SK-N-SH treated with all-trans-retinoic acid at 6 μM for 48 hours (cell line): ENCODE measurements around the gene CTBP2.

ENCODE experiments used
- ARNTL ChIP-seq: fragments of 450-650 bp; formaldehyde crosslinking; IDR thresholded peaks from 2 replicates; pipeline ENCODE4 v1.5.0; 2020; ENCODE audit warnings: low read depth, mild to moderate bottlenecking, moderate library complexity, borderline replicate concordance
- BACH2 ChIP-seq: fragments of 250-450 bp; sonication (Bioruptor Pico); IDR thresholded peaks from 2 replicates; pipeline ENCODE4 v1.9.0; 2021; ENCODE audit warnings: mild to moderate bottlenecking, borderline replicate concordance
- CSDC2 ChIP-seq: fragments of 250-450 bp; sonication (Bioruptor Pico); IDR thresholded peaks from 2 replicates; pipeline ENCODE4 v1.5.0; 2020; ENCODE audit warnings: mild to moderate bottlenecking, moderate library complexity
- ESRRG ChIP-seq: fragments of 250-450 bp; sonication (Bioruptor Pico); IDR thresholded peaks from 2 replicates; pipeline ENCODE4 v1.6.1; 2021; ENCODE audit warnings: mild to moderate bottlenecking
- ISL1 ChIP-seq: fragments of 250-450 bp; sonication (Bioruptor Pico); IDR thresholded peaks from 2 replicates; pipeline ENCODE4 v2.1.2; 2022; ENCODE audit warnings: mild to moderate bottlenecking, moderate library complexity
- OSR1 ChIP-seq: fragments of 250-450 bp; sonication (Bioruptor Pico); IDR thresholded peaks from 2 replicates; pipeline ENCODE4 v1.8.0; 2022; ENCODE audit warnings: moderate library complexity, mild to moderate bottlenecking, inconsistent platforms
- RARB ChIP-seq: fragments of 250-450 bp; sonication (Bioruptor Pico); IDR thresholded peaks from 2 replicates; pipeline ENCODE4 v1.8.0; 2021; ENCODE audit warnings: mild to moderate bottlenecking, moderate library complexity
- SNAI2 ChIP-seq: fragments of 250-450 bp; sonication (Bioruptor Pico); IDR thresholded peaks from 2 replicates; pipeline ENCODE4 v1.5.0; 2020; ENCODE audit warnings: mild to moderate bottlenecking, moderate library complexity
- TCF4 ChIP-seq: fragments of 250-450 bp; sonication (Bioruptor Pico); IDR thresholded peaks from 2 replicates; pipeline ENCODE4 v1.8.0; 2021; ENCODE audit warnings: mild to moderate bottlenecking, moderate library complexity, borderline replicate concordance
- ZNF70 ChIP-seq: fragments of 450-650 bp; formaldehyde crosslinking; IDR thresholded peaks from 2 replicates; pipeline ENCODE4 v1.5.0; 2020; ENCODE audit warnings: mild to moderate bottlenecking, moderate library complexity
- ZNF8 ChIP-seq: fragments of 450-650 bp; formaldehyde crosslinking; IDR thresholded peaks from 2 replicates; pipeline ENCODE4 v1.5.0; 2020; ENCODE audit warnings: mild to moderate bottlenecking, moderate library complexity
- TF ChIP-seq, protein P1 (sequence below): fragments of 250-450 bp; sonication (Bioruptor Pico); IDR thresholded peaks from 2 replicates; pipeline ENCODE4 v1.8.0; 2021; ENCODE audit warnings: low read depth, mild to moderate bottlenecking, moderate library complexity, borderline replicate concordance
- TF ChIP-seq, protein P2 (sequence below): fragments of 250-450 bp; sonication (Bioruptor Pico); IDR thresholded peaks from 2 replicates; pipeline ENCODE4 v1.5.1; 2020; ENCODE audit warnings: low read depth, mild to moderate bottlenecking, moderate library complexity
- TF ChIP-seq, protein P3 (sequence below): fragments of 250-450 bp; sonication (Bioruptor Pico); IDR thresholded peaks from 2 replicates; pipeline ENCODE4 v1.8.0; 2020; ENCODE audit warnings: mild to moderate bottlenecking, moderate library complexity, borderline replicate concordance

DNA sequence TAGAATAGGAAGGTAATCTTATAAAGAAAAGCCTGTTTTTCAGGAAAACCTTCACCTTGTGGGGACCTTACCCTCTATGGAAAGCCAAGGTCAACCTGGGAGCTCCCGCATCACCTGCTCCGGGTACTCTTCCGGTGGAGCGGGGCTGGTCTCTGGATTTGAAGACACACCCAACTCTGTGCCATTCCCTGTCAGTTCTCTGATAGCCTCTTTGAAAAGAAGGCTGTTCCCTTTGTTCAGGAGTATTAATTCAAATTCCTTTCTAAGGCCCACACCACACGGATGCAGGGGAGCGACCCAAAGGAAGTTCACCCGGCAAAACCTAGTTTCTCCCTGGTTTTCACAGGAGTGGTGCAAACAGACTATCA lies 10.7 kb downstream of the CTBP2 start:
- TF ChIP-seq, protein P1, sequence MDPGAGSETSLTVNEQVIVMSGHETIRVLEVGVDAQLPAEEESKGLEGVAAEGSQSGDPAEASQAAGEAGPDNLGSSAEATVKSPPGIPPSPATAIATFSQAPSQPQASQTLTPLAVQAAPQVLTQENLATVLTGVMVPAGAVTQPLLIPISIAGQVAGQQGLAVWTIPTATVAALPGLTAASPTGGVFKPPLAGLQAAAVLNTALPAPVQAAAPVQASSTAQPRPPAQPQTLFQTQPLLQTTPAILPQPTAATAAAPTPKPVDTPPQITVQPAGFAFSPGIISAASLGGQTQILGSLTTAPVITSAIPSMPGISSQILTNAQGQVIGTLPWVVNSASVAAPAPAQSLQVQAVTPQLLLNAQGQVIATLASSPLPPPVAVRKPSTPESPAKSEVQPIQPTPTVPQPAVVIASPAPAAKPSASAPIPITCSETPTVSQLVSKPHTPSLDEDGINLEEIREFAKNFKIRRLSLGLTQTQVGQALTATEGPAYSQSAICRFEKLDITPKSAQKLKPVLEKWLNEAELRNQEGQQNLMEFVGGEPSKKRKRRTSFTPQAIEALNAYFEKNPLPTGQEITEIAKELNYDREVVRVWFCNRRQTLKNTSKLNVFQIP (CRISPR knock-in tag) = no peak
- no peak for TF ChIP-seq ZNF8 (CRISPR knock-in tag)
- TF ChIP-seq ISL1 = no peak
- no peak for TF ChIP-seq TCF4 (CRISPR knock-in tag)
- no peak for TF ChIP-seq ARNTL
- TF ChIP-seq, protein P2, sequence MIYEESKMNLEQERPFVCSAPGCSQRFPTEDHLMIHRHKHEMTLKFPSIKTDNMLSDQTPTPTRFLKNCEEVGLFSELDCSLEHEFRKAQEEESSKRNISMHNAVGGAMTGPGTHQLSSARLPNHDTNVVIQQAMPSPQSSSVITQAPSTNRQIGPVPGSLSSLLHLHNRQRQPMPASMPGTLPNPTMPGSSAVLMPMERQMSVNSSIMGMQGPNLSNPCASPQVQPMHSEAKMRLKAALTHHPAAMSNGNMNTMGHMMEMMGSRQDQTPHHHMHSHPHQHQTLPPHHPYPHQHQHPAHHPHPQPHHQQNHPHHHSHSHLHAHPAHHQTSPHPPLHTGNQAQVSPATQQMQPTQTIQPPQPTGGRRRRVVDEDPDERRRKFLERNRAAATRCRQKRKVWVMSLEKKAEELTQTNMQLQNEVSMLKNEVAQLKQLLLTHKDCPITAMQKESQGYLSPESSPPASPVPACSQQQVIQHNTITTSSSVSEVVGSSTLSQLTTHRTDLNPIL (CRISPR knock-in tag) = no peak
- no peak for TF ChIP-seq SNAI2 (CRISPR knock-in tag)
- no peak for TF ChIP-seq BACH2 (CRISPR knock-in tag)
- no peak for TF ChIP-seq ESRRG (CRISPR knock-in tag)
- TF ChIP-seq CSDC2 (CRISPR knock-in tag) = no peak
- TF ChIP-seq ZNF70 (CRISPR knock-in tag) = no peak
- TF ChIP-seq, protein P3, sequence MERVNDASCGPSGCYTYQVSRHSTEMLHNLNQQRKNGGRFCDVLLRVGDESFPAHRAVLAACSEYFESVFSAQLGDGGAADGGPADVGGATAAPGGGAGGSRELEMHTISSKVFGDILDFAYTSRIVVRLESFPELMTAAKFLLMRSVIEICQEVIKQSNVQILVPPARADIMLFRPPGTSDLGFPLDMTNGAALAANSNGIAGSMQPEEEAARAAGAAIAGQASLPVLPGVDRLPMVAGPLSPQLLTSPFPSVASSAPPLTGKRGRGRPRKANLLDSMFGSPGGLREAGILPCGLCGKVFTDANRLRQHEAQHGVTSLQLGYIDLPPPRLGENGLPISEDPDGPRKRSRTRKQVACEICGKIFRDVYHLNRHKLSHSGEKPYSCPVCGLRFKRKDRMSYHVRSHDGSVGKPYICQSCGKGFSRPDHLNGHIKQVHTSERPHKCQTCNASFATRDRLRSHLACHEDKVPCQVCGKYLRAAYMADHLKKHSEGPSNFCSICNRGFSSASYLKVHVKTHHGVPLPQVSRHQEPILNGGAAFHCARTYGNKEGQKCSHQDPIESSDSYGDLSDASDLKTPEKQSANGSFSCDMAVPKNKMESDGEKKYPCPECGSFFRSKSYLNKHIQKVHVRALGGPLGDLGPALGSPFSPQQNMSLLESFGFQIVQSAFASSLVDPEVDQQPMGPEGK (CRISPR knock-in tag) = no peak
- TF ChIP-seq RARB (CRISPR knock-in tag) = no peak
- TF ChIP-seq OSR1 = no peak
